Measurements from ENCODE around the gene WNT1. TPM values are rescaled to one million over a fixed set of nuclear protein-coding genes. Genes with fewer than 3 reads are reported as not detected.

WNT1 gene
- not detected in 2 replicates for total RNA-seq
- long read RNA-seq = 0 reads

GRCh38 chr12:48978291-48978740 lies at the start of gene WNT1:
TSS of gene WNT1 (plus strand) at chr12:48978322. CDS start at chr12:48978651, 329 bp downstream.
- Mint-ChIP-seq H3K36me3 (ENCODE audit: unreplicated experiment) (peaks cover 1% of the 10 kb centered on the region), H3K27ac (ENCODE audit: unreplicated experiment) (no peak within 1 kb of the TSS), H3K4me1 (ENCODE audit: unreplicated experiment) (peaks cover 40% of the 10 kb centered on the region), H3K9me3 (ENCODE audit: unreplicated experiment) (no peaks in the 10 kb centered on the region), H3K4me3 (ENCODE audit: unreplicated experiment) (no peak within 1 kb of the TSS), H3K27me3 (ENCODE audit: unreplicated experiment) (peaks cover 90% of the 10 kb centered on the region)
- DNase-seq (ENCODE audit: extremely low spot score, unreplicated experiment) = no peak
- TF ChIP-seq, protein P1, sequence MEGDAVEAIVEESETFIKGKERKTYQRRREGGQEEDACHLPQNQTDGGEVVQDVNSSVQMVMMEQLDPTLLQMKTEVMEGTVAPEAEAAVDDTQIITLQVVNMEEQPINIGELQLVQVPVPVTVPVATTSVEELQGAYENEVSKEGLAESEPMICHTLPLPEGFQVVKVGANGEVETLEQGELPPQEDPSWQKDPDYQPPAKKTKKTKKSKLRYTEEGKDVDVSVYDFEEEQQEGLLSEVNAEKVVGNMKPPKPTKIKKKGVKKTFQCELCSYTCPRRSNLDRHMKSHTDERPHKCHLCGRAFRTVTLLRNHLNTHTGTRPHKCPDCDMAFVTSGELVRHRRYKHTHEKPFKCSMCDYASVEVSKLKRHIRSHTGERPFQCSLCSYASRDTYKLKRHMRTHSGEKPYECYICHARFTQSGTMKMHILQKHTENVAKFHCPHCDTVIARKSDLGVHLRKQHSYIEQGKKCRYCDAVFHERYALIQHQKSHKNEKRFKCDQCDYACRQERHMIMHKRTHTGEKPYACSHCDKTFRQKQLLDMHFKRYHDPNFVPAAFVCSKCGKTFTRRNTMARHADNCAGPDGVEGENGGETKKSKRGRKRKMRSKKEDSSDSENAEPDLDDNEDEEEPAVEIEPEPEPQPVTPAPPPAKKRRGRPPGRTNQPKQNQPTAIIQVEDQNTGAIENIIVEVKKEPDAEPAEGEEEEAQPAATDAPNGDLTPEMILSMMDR (IDR thresholded peaks at IDR 0.05) = peak; percentile 38

DNA sequence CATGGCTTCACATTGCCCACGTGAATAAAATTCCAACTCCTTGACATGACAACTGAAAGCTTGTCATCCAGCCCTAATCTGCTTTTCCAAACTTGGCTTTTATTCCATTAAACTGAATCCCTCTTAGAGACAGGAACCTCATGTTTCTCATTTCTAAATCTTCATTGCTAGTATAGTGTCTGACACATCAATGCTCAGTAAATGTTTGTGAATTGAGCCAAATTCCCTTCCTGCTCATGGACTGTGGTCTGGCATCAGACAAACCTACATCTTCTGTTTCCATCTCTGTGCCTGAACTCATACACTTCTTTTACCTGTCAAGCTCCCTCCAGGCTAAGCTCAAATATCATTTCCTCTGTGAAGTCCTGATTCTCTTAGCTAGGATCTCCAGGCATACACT lies 48.6 kb upstream of the WNT1 start:
- no peak overlapping the region for H3K4me3 Mint-ChIP-seq (ENCODE audit: unreplicated experiment)
- H3K9me3 Mint-ChIP-seq (ENCODE audit: unreplicated experiment) = no peaks in the 10 kb centered on the region
- no peak for DNase-seq (ENCODE audit: extremely low spot score, unreplicated experiment)
- H3K4me1 Mint-ChIP-seq (ENCODE audit: unreplicated experiment) = no peaks in the 10 kb centered on the region
- no peak overlapping the region for H3K27ac Mint-ChIP-seq (ENCODE audit: unreplicated experiment)
- TF ChIP-seq, protein P1 (IDR thresholded peaks at IDR 0.05) = no peak
- H3K27me3 Mint-ChIP-seq (ENCODE audit: unreplicated experiment) = no peaks in the 10 kb centered on the region
- peaks cover 34% of the 10 kb centered on the region for H3K36me3 Mint-ChIP-seq (ENCODE audit: unreplicated experiment)

GRCh38 chr12:48930475-48930874 lies 47.6 kb upstream of the WNT1 start:
- no peaks in the 10 kb centered on the region for H3K27me3 Mint-ChIP-seq (ENCODE audit: unreplicated experiment)
- TF ChIP-seq, protein P1 (IDR thresholded peaks at IDR 0.05) = no peak
- H3K9me3 Mint-ChIP-seq (ENCODE audit: unreplicated experiment) = no peaks in the 10 kb centered on the region
- H3K36me3 Mint-ChIP-seq (ENCODE audit: unreplicated experiment) = peaks cover 34% of the 10 kb centered on the region
- DNase-seq (ENCODE audit: extremely low spot score, unreplicated experiment) = no peak
- no peak overlapping the region for H3K4me3 Mint-ChIP-seq (ENCODE audit: unreplicated experiment)
- H3K27ac Mint-ChIP-seq (ENCODE audit: unreplicated experiment) = no peak overlapping the region
- H3K4me1 Mint-ChIP-seq (ENCODE audit: unreplicated experiment) = no peaks in the 10 kb centered on the region

GRCh38 chr12:48932878-48933277 lies 45.2 kb upstream of the WNT1 start:
- Mint-ChIP-seq H3K36me3 (ENCODE audit: unreplicated experiment) (peaks cover 28% of the 10 kb centered on the region), H3K4me1 (ENCODE audit: unreplicated experiment) (peaks cover 3% of the 10 kb centered on the region), H3K4me3 (ENCODE audit: unreplicated experiment) (no peak overlapping the region), H3K9me3 (ENCODE audit: unreplicated experiment) (no peaks in the 10 kb centered on the region), H3K27me3 (ENCODE audit: unreplicated experiment) (no peaks in the 10 kb centered on the region), H3K27ac (ENCODE audit: unreplicated experiment) (no peak overlapping the region)
- TF ChIP-seq, protein P1 (IDR thresholded peaks at IDR 0.05) = no peak
- no peak for DNase-seq (ENCODE audit: extremely low spot score, unreplicated experiment)

- Mint-ChIP-seq H3K9me3 (ENCODE audit: unreplicated experiment) (no peaks in the 10 kb centered on the region), H3K36me3 (ENCODE audit: unreplicated experiment) (peaks cover 31% of the 10 kb centered on the region), H3K4me1 (ENCODE audit: unreplicated experiment) (peaks cover 3% of the 10 kb centered on the region), H3K27ac (ENCODE audit: unreplicated experiment) (no peak overlapping the region), H3K4me3 (ENCODE audit: unreplicated experiment) (no peak overlapping the region), H3K27me3 (ENCODE audit: unreplicated experiment) (no peaks in the 10 kb centered on the region)
- TF ChIP-seq, protein P1 (IDR thresholded peaks at IDR 0.05) = no peak
- no peak for DNase-seq (ENCODE audit: extremely low spot score, unreplicated experiment)
Measured at GRCh38 chr12:48933664-48934311, 44.3 kb upstream of the WNT1 start.

All from osteocyte (in vitro differentiated cells).